ENCODE measurements around the gene UTS2R. TPM values are rescaled to one million over a fixed set of nuclear protein-coding genes. Genes with fewer than 3 reads are reported as not detected.

UTS2R gene
- total and polyA plus RNA-seq, 2 donors: 0.07 to 0.33 TPM

- H3K9me3 ChIP-seq (ENCODE audit: control insufficient read depth in 2 of 2, insufficient read depth in 1 of 2, low read length in 1 of 2): peaks cover 0 to 5% of the 10 kb centered on the region in 2 donors
- no peaks in the 10 kb centered on the region for H3K36me3 ChIP-seq (ENCODE audit: control insufficient read depth in 2 of 2, insufficient read depth in 2 of 2, low read length in 1 of 2)
- H3K4me3 ChIP-seq (ENCODE audit: low read length in 2 of 2): no peak overlapping the region
- H3K27me3 ChIP-seq (ENCODE audit: control insufficient read depth in 2 of 2, insufficient read depth in 1 of 2, low read length in 1 of 2): peaks cover 2 to 25% of the 10 kb centered on the region in 2 donors
- no peak overlapping the region for H3K27ac ChIP-seq (ENCODE audit: low read depth in 1 of 2, low read length in 1 of 2)
- WGBS: 61% methylated on average over 21 of the region's 21 CpGs
- no peak for DNase-seq (ENCODE audit: low read depth in 6 of 9, low spot score in 9 of 9)
- H3K4me1 ChIP-seq (ENCODE audit: control insufficient read depth in 2 of 2, insufficient read depth in 2 of 2, low read length in 2 of 2): peaks cover 0 to 42% of the 10 kb centered on the region in 2 donors
Observed at GRCh38 chr17:82351254-82351712, 20.3 kb upstream of the UTS2R start.

GRCh38 chr17:82351713-82352488 lies 19.7 kb upstream of the UTS2R start:
- peaks cover 2 to 21% of the 10 kb centered on the region in 2 donors for H3K27me3 ChIP-seq (ENCODE audit: control insufficient read depth in 2 of 2, insufficient read depth in 1 of 2, low read length in 1 of 2)
- WGBS: 46% methylated on average over 26 of the region's 26 CpGs
- no peak overlapping the region for H3K27ac ChIP-seq (ENCODE audit: low read depth in 1 of 2, low read length in 1 of 2)
- no peak overlapping the region for H3K4me3 ChIP-seq (ENCODE audit: low read length in 2 of 2)
- peaks cover 0 to 42% of the 10 kb centered on the region in 2 donors for H3K4me1 ChIP-seq (ENCODE audit: control insufficient read depth in 2 of 2, insufficient read depth in 2 of 2, low read length in 2 of 2)
- no peaks in the 10 kb centered on the region for H3K36me3 ChIP-seq (ENCODE audit: control insufficient read depth in 2 of 2, insufficient read depth in 2 of 2, low read length in 1 of 2)
- H3K9me3 ChIP-seq (ENCODE audit: control insufficient read depth in 2 of 2, insufficient read depth in 1 of 2, low read length in 1 of 2): peaks cover 0 to 5% of the 10 kb centered on the region in 2 donors
- DNase-seq (ENCODE audit: low read depth in 6 of 9, low spot score in 9 of 9): peak; percentile 62 to 92 (median 81)

- peak in 1 of 9 donors; percentile 43 for DNase-seq (ENCODE audit: low read depth in 6 of 9, low spot score in 9 of 9)
- Histone ChIP-seq H3K9me3 (ENCODE audit: control insufficient read depth in 2 of 2, insufficient read depth in 1 of 2, low read length in 1 of 2) (peaks cover 0 to 5% of the 10 kb centered on the region in 2 donors), H3K4me3 (ENCODE audit: low read length in 2 of 2) (no peak overlapping the region), H3K27me3 (ENCODE audit: control insufficient read depth in 2 of 2, insufficient read depth in 1 of 2, low read length in 1 of 2) (peaks cover 2 to 19% of the 10 kb centered on the region in 2 donors), H3K4me1 (ENCODE audit: control insufficient read depth in 2 of 2, insufficient read depth in 2 of 2, low read length in 2 of 2) (peaks cover 0 to 54% of the 10 kb centered on the region in 2 donors), H3K36me3 (ENCODE audit: control insufficient read depth in 2 of 2, insufficient read depth in 2 of 2, low read length in 1 of 2) (no peaks in the 10 kb centered on the region), H3K27ac (ENCODE audit: low read depth in 1 of 2, low read length in 1 of 2) (no peak overlapping the region)
- 70% methylated on average over 8 of the region's 8 CpGs for WGBS
Observed at GRCh38 chr17:82353484-82353883, 18.1 kb upstream of the UTS2R start.

- Histone ChIP-seq H3K4me1 (ENCODE audit: control insufficient read depth in 2 of 2, insufficient read depth in 2 of 2, low read length in 2 of 2) (peaks cover 3 to 62% of the 10 kb centered on the region in 2 donors), H3K9me3 (ENCODE audit: control insufficient read depth in 2 of 2, insufficient read depth in 1 of 2, low read length in 1 of 2) (peaks cover 0 to 11% of the 10 kb centered on the region in 2 donors), H3K27ac (ENCODE audit: low read depth in 1 of 2, low read length in 1 of 2) (no peak overlapping the region), H3K4me3 (ENCODE audit: low read length in 2 of 2) (no peak overlapping the region), H3K27me3 (ENCODE audit: control insufficient read depth in 2 of 2, insufficient read depth in 1 of 2, low read length in 1 of 2) (peaks cover 2 to 22% of the 10 kb centered on the region in 2 donors), H3K36me3 (ENCODE audit: control insufficient read depth in 2 of 2, insufficient read depth in 2 of 2, low read length in 1 of 2) (no peaks in the 10 kb centered on the region)
- WGBS: 92% methylated on average over 7 of the region's 7 CpGs
- no peak for DNase-seq (ENCODE audit: low read depth in 6 of 9, low spot score in 9 of 9)
Observed at GRCh38 chr17:82354804-82355308, 16.7 kb upstream of the UTS2R start.

- Histone ChIP-seq H3K4me3 (ENCODE audit: low read length in 2 of 2) (no peak overlapping the region), H3K9me3 (ENCODE audit: control insufficient read depth in 2 of 2, insufficient read depth in 1 of 2, low read length in 1 of 2) (peaks cover 0 to 11% of the 10 kb centered on the region in 2 donors), H3K36me3 (ENCODE audit: control insufficient read depth in 2 of 2, insufficient read depth in 2 of 2, low read length in 1 of 2) (no peaks in the 10 kb centered on the region), H3K27me3 (ENCODE audit: control insufficient read depth in 2 of 2, insufficient read depth in 1 of 2, low read length in 1 of 2) (peaks cover 2 to 20% of the 10 kb centered on the region in 2 donors), H3K4me1 (ENCODE audit: control insufficient read depth in 2 of 2, insufficient read depth in 2 of 2, low read length in 2 of 2) (peaks cover 3 to 54% of the 10 kb centered on the region in 2 donors), H3K27ac (ENCODE audit: low read depth in 1 of 2, low read length in 1 of 2) (no peak overlapping the region)
- DNase-seq (ENCODE audit: low read depth in 6 of 9, low spot score in 9 of 9): no peak
- WGBS: 93% methylated on average over 11 of the region's 11 CpGs
Observed at GRCh38 chr17:82355770-82356427, 15.7 kb upstream of the UTS2R start.

GRCh38 chr17:82356845-82357355 lies 14.7 kb upstream of the UTS2R start:
- WGBS: 86% methylated on average over 20 of the region's 20 CpGs
- no peak for DNase-seq (ENCODE audit: low read depth in 6 of 9, low spot score in 9 of 9)
- Histone ChIP-seq H3K36me3 (ENCODE audit: control insufficient read depth in 2 of 2, insufficient read depth in 2 of 2, low read length in 1 of 2) (no peaks in the 10 kb centered on the region), H3K4me3 (ENCODE audit: low read length in 2 of 2) (no peak overlapping the region), H3K27me3 (ENCODE audit: control insufficient read depth in 2 of 2, insufficient read depth in 1 of 2, low read length in 1 of 2) (peaks cover 2 to 14% of the 10 kb centered on the region in 2 donors), H3K27ac (ENCODE audit: low read depth in 1 of 2, low read length in 1 of 2) (no peak overlapping the region), H3K4me1 (ENCODE audit: control insufficient read depth in 2 of 2, insufficient read depth in 2 of 2, low read length in 2 of 2) (peaks cover 3 to 45% of the 10 kb centered on the region in 2 donors), H3K9me3 (ENCODE audit: control insufficient read depth in 2 of 2, insufficient read depth in 1 of 2, low read length in 1 of 2) (peaks cover 0 to 5% of the 10 kb centered on the region in 2 donors)

GRCh38 chr17:82357394-82357793 lies 14.2 kb upstream of the UTS2R start:
- 83% methylated on average over 2 of the region's 2 CpGs for WGBS
- Histone ChIP-seq H3K9me3 (ENCODE audit: control insufficient read depth in 2 of 2, insufficient read depth in 1 of 2, low read length in 1 of 2) (peaks cover 0 to 5% of the 10 kb centered on the region in 2 donors), H3K4me3 (ENCODE audit: low read length in 2 of 2) (no peak overlapping the region), H3K4me1 (ENCODE audit: control insufficient read depth in 2 of 2, insufficient read depth in 2 of 2, low read length in 2 of 2) (peaks cover 3 to 42% of the 10 kb centered on the region in 2 donors), H3K27ac (ENCODE audit: low read depth in 1 of 2, low read length in 1 of 2) (no peak overlapping the region), H3K27me3 (ENCODE audit: control insufficient read depth in 2 of 2, insufficient read depth in 1 of 2, low read length in 1 of 2) (peaks cover 2 to 15% of the 10 kb centered on the region in 2 donors), H3K36me3 (ENCODE audit: control insufficient read depth in 2 of 2, insufficient read depth in 2 of 2, low read length in 1 of 2) (no peaks in the 10 kb centered on the region)
- no peak for DNase-seq (ENCODE audit: low read depth in 6 of 9, low spot score in 9 of 9)

- WGBS: 57% methylated on average over 21 of the region's 21 CpGs
- Histone ChIP-seq H3K9me3 (ENCODE audit: control insufficient read depth in 2 of 2, insufficient read depth in 1 of 2, low read length in 1 of 2) (peaks cover 0 to 5% of the 10 kb centered on the region in 2 donors), H3K4me3 (ENCODE audit: low read length in 2 of 2) (no peak within 1 kb of the TSS), H3K4me1 (ENCODE audit: control insufficient read depth in 2 of 2, insufficient read depth in 2 of 2, low read length in 2 of 2) (peaks cover 3 to 34% of the 10 kb centered on the region in 2 donors), H3K36me3 (ENCODE audit: control insufficient read depth in 2 of 2, insufficient read depth in 2 of 2, low read length in 1 of 2) (no peaks in the 10 kb centered on the region), H3K27ac (ENCODE audit: low read depth in 1 of 2, low read length in 1 of 2) (no peak within 1 kb of the TSS), H3K27me3 (ENCODE audit: control insufficient read depth in 2 of 2, insufficient read depth in 1 of 2, low read length in 1 of 2) (peaks cover 0 to 15% of the 10 kb centered on the region in 2 donors)
- peak in 3 of 9 donors; percentile 28 to 69 (median 37) for DNase-seq (ENCODE audit: low read depth in 6 of 9, low spot score in 9 of 9)
Observed at GRCh38 chr17:82358465-82359350, 12.9 kb upstream of the UTS2R start, which contains the start of gene TEX19. Gene TEX19, plus strand, starts transcription at chr17:82359247. Its CDS starts 2,904 bp downstream, at chr17:82362151.
